Measurements from ENCODE around the gene RCAN1.

DNA sequence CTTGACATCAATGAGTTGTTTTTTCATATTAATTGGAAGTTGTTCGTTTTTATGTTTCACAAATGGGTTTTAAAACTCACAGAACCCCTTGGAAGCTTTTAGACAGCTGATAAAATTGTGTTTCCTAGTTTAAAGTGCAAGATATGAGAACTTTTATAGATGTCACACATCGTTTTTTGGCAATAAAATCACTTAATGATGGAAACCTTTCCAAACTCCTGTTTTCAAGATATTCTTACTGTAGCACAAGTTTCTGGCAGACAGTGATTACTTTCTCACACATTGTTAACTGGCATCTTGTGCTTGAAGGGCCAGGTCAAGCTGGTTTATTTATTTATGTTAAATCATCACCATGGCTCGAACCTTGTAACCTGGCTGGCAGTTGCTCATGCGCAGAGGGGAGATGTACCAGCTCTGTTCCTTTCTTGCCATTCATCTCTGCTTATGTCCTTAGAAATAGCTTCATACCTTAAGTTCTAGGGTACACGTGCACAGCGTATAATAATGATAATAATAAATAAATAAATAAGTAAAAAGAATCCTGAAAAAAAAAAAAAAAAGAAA lies 10.2 kb upstream of the RCAN1 start:
- TF ChIP-seq, protein P1, sequence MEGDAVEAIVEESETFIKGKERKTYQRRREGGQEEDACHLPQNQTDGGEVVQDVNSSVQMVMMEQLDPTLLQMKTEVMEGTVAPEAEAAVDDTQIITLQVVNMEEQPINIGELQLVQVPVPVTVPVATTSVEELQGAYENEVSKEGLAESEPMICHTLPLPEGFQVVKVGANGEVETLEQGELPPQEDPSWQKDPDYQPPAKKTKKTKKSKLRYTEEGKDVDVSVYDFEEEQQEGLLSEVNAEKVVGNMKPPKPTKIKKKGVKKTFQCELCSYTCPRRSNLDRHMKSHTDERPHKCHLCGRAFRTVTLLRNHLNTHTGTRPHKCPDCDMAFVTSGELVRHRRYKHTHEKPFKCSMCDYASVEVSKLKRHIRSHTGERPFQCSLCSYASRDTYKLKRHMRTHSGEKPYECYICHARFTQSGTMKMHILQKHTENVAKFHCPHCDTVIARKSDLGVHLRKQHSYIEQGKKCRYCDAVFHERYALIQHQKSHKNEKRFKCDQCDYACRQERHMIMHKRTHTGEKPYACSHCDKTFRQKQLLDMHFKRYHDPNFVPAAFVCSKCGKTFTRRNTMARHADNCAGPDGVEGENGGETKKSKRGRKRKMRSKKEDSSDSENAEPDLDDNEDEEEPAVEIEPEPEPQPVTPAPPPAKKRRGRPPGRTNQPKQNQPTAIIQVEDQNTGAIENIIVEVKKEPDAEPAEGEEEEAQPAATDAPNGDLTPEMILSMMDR (IDR thresholded peaks at IDR 0.05; ENCODE audit: insufficient read depth, low read depth, low read length) = no peak
- TF ChIP-seq EZH2 (IDR thresholded peaks at IDR 0.05; ENCODE audit: insufficient read depth, low read length) = no peak
